CD14-positive monocyte (primary cell): Measurements from ENCODE around the gene ADCY1. TPM values are rescaled to one million over a fixed set of nuclear protein-coding genes. Genes with fewer than 3 reads are reported as not detected.

Experiments used
- DNase-seq, 3 donors: peaks; one replicate each; pipeline ENCODE4 v3.0.0-alpha.2; 2011 to 2022
- H2AFZ ChIP-seq: 2 replicates; pipeline ENCODE4 v1.6.0; 2012; ENCODE audit warnings: mild to moderate bottlenecking, low read depth, low read length, inconsistent platforms; ENCODE audit not compliant: insufficient read depth, poor library complexity, severe bottlenecking
- H3K27ac ChIP-seq, 2 donors: 1 replicate in 1 of 2; 2 replicates in 1 of 2; pipeline ENCODE4 v1.5.1; 2012 to 2013; ENCODE audit warnings: low read length in 2 of 2, control low read depth in 1 of 2, inconsistent platforms in 1 of 2, low read depth in 1 of 2, mild to moderate bottlenecking in 1 of 2
- H3K27me3 ChIP-seq, 2 donors: one replicate each; pipeline versions ENCODE4 v1.6.0 to v1.6.1; 2011 to 2013; ENCODE audit warnings: low read length in 2 of 2; ENCODE audit not compliant: control insufficient read depth in 2 of 2, insufficient read depth in 2 of 2
- H3K36me3 ChIP-seq, 2 donors: replicated peaks in 1 of 2; 1 replicate in 1 of 2; 2 replicates in 1 of 2; pipeline versions ENCODE4 v1.5.1 to v1.6.1; 2012 to 2013; ENCODE audit warnings: low read length in 2 of 2, control low read depth in 1 of 2, inconsistent platforms in 1 of 2, mild to moderate bottlenecking in 1 of 2; ENCODE audit not compliant: insufficient read depth in 2 of 2, control insufficient read depth in 1 of 2
- H3K4me1 ChIP-seq, 2 donors: 1 replicate in 1 of 2; 2 replicates in 1 of 2; pipeline versions ENCODE4 v1.5.1 to v1.6.1; 2012 to 2013; ENCODE audit warnings: low read length in 2 of 2, control low read depth in 1 of 2, inconsistent platforms in 1 of 2, mild to moderate bottlenecking in 1 of 2, moderate library complexity in 1 of 2; ENCODE audit not compliant: insufficient read depth in 2 of 2, control insufficient read depth in 1 of 2
- H3K4me2 ChIP-seq: replicated peaks from 2 replicates; pipeline ENCODE3; 2012; ENCODE audit warnings: low read length, moderate library complexity, mild to moderate bottlenecking; ENCODE audit not compliant: poor library complexity, severe bottlenecking; ENCODE audit errors: extremely low read depth
- H3K4me3 ChIP-seq, 3 experiments: fragments of 200-600 bp in 1 of 3; sonication (generic) in 1 of 3; replicated peaks in 1 of 3; 1 replicate in 2 of 3; 2 replicates in 1 of 3; pipeline ENCODE4 v1.5.1; 2011 to 2013; ENCODE audit warnings: low read length in 3 of 3, mild to moderate bottlenecking in 3 of 3, control low read depth in 2 of 3, low read depth in 2 of 3, inconsistent platforms in 1 of 3, moderate library complexity in 1 of 3
- H3K79me2 ChIP-seq: 2 replicates; pipeline ENCODE4 v1.6.0; 2012; ENCODE audit warnings: mild to moderate bottlenecking, control low read depth, inconsistent platforms, low read length, moderate library complexity; ENCODE audit not compliant: insufficient read depth
- H3K9ac ChIP-seq: 2 replicates; pipeline ENCODE4 v1.6.0; 2017; ENCODE audit warnings: low read length, mild to moderate bottlenecking; ENCODE audit not compliant: insufficient read depth, poor library complexity, severe bottlenecking
- H3K9me3 ChIP-seq, 2 donors: replicated peaks in 1 of 2; 1 replicate in 1 of 2; 2 replicates in 1 of 2; pipeline versions ENCODE4 v1.5.1 to v1.6.1; 2012 to 2013; ENCODE audit warnings: low read length in 2 of 2, control low read depth in 1 of 2; ENCODE audit not compliant: control insufficient read depth in 1 of 2, insufficient read depth in 1 of 2
- H4K20me1 ChIP-seq: 2 replicates; pipeline ENCODE4 v1.6.0; 2012; ENCODE audit warnings: mild to moderate bottlenecking, low read length, control low read depth, moderate library complexity; ENCODE audit not compliant: insufficient read depth
- H3K27ac Mint-ChIP-seq, 7 donors: one replicate each; pipeline ENCODE4 v1.8.0; 2020; ENCODE audit warnings: mild to moderate bottlenecking in 7 of 7, mixed read lengths in 7 of 7, moderate library complexity in 6 of 7, inconsistent platforms in 2 of 7
- H3K27me3 Mint-ChIP-seq, 3 donors: one replicate each; pipeline ENCODE4 v1.8.0; 2021 to 2022; ENCODE audit warnings: low read depth in 3 of 3, mild to moderate bottlenecking in 3 of 3, mixed read lengths in 3 of 3, moderate library complexity in 3 of 3, inconsistent platforms in 1 of 3
- H3K36me3 Mint-ChIP-seq, 2 donors: one replicate each; pipeline ENCODE4 v1.8.0; 2020; ENCODE audit warnings: mixed read lengths in 2 of 2, inconsistent platforms in 1 of 2, mild to moderate bottlenecking in 1 of 2
- H3K4me1 Mint-ChIP-seq: one replicate; pipeline ENCODE4 v1.8.0; 2020; ENCODE audit warnings: mild to moderate bottlenecking, mixed read lengths
- H3K4me3 Mint-ChIP-seq, 2 donors: one replicate each; pipeline ENCODE4 v1.8.0; 2020; ENCODE audit warnings: mild to moderate bottlenecking in 2 of 2, mixed read lengths in 2 of 2, moderate library complexity in 1 of 2
- H3K9me3 Mint-ChIP-seq, 7 donors: one replicate each; pipeline ENCODE4 v1.8.0; 2020 to 2022; ENCODE audit warnings: mixed read lengths in 7 of 7, mild to moderate bottlenecking in 6 of 7, moderate library complexity in 6 of 7, inconsistent platforms in 2 of 7
- WGBS: methylation state at CpG from one replicate; pipeline ENCODE4 v1.1.5; 2013; ENCODE audit warnings: missing lambda C conversion rate; ENCODE audit not compliant: insufficient coverage; 5-methylcytosine and 5-hydroxymethylcytosine counted together
- intact Hi-C, 2 donors: fragments of 100-400 bp; cut with micrococcal nuclease; formaldehyde crosslinking; loops; one replicate each; pipeline versions ENCODE4 v1.15.0 to v1.15.1; 2023
- polyA plus RNA-seq, 3 donors: library from polyadenylated mRNA; depleted of rRNA in 1 of 3; unstranded in 2 of 3; stranded (reverse) in 1 of 3; fragments of 300-500 nt in 2 of 3; fragments of >200 nt in 1 of 3; fragmentation: Illumina TruSeq in 2 of 3; gene quantifications; 1 replicate in 2 of 3; 2 replicates in 1 of 3; pipeline ENCODE4 v1.2.3, GENCODE V29; 2012 to 2021
- TF ChIP-seq, protein P1 (sequence below): fragments of 200-600 bp; IDR thresholded peaks from one replicate; pipeline ENCODE4 v1.8.0; 2022; ENCODE audit warnings: antibody characterized with exemption, mild to moderate bottlenecking

Gene ADCY1
- polyA plus RNA-seq, 3 donors = 0.01 TPM; not detected in 2

DNA sequence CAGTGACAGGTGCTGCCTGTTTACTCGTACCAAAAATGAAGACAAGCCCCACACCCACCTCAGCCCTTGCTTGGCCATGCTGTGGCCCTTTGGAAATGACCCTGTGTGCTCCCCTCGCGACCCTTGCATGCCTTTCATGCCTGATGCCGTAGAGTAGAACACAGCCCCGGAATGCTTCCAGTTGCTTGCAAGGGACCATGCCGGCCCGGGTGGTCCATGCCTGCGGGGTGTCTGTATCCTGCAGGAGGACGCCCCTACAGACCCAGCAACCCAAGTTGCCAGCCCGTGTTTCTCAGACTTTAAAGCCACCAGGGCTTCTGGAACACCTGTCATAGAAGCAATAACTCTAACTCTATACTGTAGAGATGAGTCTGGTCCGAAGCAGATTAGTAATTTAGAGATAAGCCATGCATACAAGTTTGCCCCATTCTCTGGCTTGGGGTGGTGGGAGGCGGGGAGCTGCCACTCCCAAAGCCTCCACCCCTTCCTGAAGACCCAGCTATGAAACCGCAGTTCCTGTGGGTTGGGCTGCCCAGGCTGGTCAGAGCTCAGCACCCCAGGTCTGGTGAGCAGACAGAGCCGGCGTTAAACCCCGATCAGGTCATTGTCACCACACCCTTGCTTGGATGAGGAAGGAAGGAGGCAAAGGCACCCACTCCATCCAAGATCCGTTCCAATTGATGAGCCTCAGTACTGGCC, 143.5 kb downstream of the ADCY1 start:
- no peaks in the 10 kb centered on the region for H4K20me1 ChIP-seq
- Mint-ChIP-seq H3K9me3 (no peaks in the 10 kb centered on the region), H3K27me3 (peaks cover 0 to 2% (median 0%) of the 10 kb centered on the region in 3 donors), H3K4me1 (no peaks in the 10 kb centered on the region), H3K27ac (no peak overlapping the region), H3K36me3 (peaks cover 4 to 6% of the 10 kb centered on the region in 2 donors), H3K4me3 (no peak overlapping the region)
- no peaks in the 10 kb centered on the region for H3K79me2 ChIP-seq
- H3K36me3 ChIP-seq = peaks cover 0 to 7% of the 10 kb centered on the region in 2 donors
- no peaks in the 10 kb centered on the region for H3K4me1 ChIP-seq
- no peak for DNase-seq
- no peak overlapping the region for H3K4me3 ChIP-seq
- H3K4me2 ChIP-seq = no peak overlapping the region
- 85% methylated on average over 6 of the region's 17 CpGs for WGBS
- no peak overlapping the region for H3K27ac ChIP-seq
- no peaks in the 10 kb centered on the region for H3K9me3 ChIP-seq
- intact Hi-C loops = no loop called here
- H3K9ac ChIP-seq = no peak overlapping the region
- TF ChIP-seq, protein P1, sequence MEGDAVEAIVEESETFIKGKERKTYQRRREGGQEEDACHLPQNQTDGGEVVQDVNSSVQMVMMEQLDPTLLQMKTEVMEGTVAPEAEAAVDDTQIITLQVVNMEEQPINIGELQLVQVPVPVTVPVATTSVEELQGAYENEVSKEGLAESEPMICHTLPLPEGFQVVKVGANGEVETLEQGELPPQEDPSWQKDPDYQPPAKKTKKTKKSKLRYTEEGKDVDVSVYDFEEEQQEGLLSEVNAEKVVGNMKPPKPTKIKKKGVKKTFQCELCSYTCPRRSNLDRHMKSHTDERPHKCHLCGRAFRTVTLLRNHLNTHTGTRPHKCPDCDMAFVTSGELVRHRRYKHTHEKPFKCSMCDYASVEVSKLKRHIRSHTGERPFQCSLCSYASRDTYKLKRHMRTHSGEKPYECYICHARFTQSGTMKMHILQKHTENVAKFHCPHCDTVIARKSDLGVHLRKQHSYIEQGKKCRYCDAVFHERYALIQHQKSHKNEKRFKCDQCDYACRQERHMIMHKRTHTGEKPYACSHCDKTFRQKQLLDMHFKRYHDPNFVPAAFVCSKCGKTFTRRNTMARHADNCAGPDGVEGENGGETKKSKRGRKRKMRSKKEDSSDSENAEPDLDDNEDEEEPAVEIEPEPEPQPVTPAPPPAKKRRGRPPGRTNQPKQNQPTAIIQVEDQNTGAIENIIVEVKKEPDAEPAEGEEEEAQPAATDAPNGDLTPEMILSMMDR = no peak
- no peak overlapping the region for H2AFZ ChIP-seq
- H3K27me3 ChIP-seq = no peaks in the 10 kb centered on the region

DNA sequence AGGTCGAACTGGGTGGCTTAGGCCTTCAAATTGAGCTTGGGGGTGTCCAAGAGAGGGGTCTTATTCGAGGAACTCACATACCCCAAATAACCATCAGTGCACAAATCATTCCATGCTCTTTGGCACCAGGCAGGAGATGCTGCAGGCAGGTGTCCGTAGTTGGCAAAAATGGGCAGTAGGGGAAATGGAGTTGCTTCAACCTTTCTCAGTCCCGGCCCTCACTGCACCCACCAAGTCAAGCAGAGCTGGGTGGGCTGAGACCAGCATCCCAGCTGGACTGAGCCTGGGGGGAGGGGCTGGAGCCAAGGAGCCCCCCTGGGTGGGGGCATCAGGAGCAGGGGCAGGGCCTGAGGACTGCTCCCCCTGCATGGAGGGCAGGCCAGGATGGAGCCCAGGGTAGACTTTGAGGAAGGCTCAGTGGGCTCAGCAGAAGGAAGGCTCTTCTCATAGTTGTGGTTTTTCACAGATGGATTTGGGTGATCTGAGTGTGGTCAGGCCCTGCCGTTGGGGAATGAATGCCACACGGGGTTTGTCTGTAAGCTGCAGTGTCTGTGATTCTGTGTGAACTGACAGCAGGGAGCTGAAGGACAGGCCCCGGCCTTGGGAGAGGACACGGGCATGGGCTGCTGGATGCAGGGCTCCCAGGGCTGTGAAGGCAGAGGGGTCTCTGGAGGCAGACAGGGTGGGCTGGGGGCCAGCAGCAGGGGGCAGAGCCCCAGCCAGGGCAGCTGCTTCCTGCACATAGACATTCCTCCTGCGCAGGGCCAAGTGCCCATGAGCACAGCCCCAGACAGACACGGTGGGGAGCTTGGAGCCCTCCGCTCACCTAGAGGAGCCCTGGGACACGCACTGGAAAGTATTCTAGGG, 144.5 kb downstream of the ADCY1 start:
- Histone ChIP-seq H3K36me3 (peaks cover under 1 to 17% of the 10 kb centered on the region in 2 donors), H3K9ac (no peak overlapping the region), H3K4me2 (no peak overlapping the region), H3K27ac (no peak overlapping the region), H3K79me2 (no peaks in the 10 kb centered on the region), H3K4me3 (no peak overlapping the region), H4K20me1 (no peaks in the 10 kb centered on the region), H3K27me3 (no peaks in the 10 kb centered on the region), H2AFZ (no peak overlapping the region), H3K4me1 (no peaks in the 10 kb centered on the region), H3K9me3 (no peaks in the 10 kb centered on the region)
- peaks cover 0 to 2% (median 2%) of the 10 kb centered on the region in 3 donors for H3K27me3 Mint-ChIP-seq
- H3K27ac Mint-ChIP-seq = peak overlapping the region in 2 of 7 donors; percentile 1 to 12
- H3K9me3 Mint-ChIP-seq = no peaks in the 10 kb centered on the region
- intact Hi-C loops = no loop called here
- peaks cover 9 to 15% of the 10 kb centered on the region in 2 donors for H3K36me3 Mint-ChIP-seq
- TF ChIP-seq, protein P1 = no peak
- no peak for DNase-seq
- WGBS = 19% methylated on average over 6 of the region's 12 CpGs
- H3K4me1 Mint-ChIP-seq = no peaks in the 10 kb centered on the region
- no peak overlapping the region for H3K4me3 Mint-ChIP-seq
